ENCODE measurements around the gene POLR2J. TPM values are rescaled to one million over a fixed set of nuclear protein-coding genes. Genes with fewer than 3 reads are reported as not detected.

The POLR2J gene
- total and polyA plus RNA-seq, 8 donors, result 1.2 to 152 (median 8.0) TPM

DNA sequence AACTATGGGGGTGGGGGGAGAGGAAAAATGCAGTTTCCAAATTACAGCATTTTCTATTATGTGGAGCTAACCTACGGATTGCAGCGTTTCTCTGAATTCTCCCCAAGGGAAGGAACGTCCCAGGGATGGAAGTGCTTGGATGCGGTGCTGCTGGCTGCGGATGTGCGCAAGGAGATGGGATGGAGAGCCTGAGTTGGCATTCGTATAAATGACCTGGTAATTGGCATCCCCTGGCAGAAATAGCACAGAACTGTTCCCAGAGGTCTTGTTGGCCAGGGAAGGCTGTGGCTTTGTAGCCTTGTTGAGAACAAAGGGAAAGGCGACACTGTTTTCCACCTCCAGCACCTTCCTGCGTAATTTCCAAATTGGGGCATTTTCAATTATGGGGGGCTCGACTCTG is 42.6 kb downstream of the POLR2J start:
- Histone ChIP-seq H3K27ac (no peak overlapping the region), H3K36me3 (peaks cover 0 to 29% (median 24%) of the 10 kb centered on the region in 4 donors), H3K4me3 (no peak overlapping the region), H3K9me3 (no peaks in the 10 kb centered on the region), H3K27me3 (no peaks in the 10 kb centered on the region), H3K4me1 (peaks cover 11 to 45% (median 32%) of the 10 kb centered on the region in 4 donors)
- TF ChIP-seq EP300 (IDR thresholded peaks at IDR 0.05) (no peak), POLR2A (IDR thresholded peaks at IDR 0.05) (no peak), POLR2AphosphoS5 (IDR thresholded peaks at IDR 0.05) (no peak)
- TF ChIP-seq, protein P1, sequence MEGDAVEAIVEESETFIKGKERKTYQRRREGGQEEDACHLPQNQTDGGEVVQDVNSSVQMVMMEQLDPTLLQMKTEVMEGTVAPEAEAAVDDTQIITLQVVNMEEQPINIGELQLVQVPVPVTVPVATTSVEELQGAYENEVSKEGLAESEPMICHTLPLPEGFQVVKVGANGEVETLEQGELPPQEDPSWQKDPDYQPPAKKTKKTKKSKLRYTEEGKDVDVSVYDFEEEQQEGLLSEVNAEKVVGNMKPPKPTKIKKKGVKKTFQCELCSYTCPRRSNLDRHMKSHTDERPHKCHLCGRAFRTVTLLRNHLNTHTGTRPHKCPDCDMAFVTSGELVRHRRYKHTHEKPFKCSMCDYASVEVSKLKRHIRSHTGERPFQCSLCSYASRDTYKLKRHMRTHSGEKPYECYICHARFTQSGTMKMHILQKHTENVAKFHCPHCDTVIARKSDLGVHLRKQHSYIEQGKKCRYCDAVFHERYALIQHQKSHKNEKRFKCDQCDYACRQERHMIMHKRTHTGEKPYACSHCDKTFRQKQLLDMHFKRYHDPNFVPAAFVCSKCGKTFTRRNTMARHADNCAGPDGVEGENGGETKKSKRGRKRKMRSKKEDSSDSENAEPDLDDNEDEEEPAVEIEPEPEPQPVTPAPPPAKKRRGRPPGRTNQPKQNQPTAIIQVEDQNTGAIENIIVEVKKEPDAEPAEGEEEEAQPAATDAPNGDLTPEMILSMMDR (IDR thresholded peaks at IDR 0.05), result no peak
- intact Hi-C loops (cut with DNase I; ENCODE audit: low total_unique reads), result no loop called here
- no peak for DNase-seq
- WGBS, 5 donors, result 91 to 95% (median 94%) methylated on average over 10 of the region's 10 CpGs

DNA sequence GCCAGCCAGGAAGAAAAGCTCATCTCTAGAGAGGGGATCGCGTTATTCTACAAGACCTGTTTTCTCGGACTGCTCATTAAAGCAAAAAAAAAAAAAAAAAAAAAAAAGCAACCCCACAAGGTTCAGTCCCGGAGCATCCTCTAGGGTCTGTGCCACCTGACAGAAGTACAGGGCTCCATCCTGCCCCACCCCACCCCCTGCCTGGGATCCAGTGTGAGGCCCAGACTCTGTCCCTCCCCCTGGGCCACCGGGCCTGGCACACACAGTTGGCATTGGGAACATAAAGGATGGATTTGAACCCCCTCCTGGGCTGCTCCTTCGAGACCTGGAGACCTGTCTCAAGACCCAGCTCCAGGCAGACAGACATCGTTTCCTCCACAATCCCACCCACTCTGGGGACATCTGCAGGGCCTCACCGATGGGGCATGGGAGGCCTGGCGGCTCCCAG is 44.7 kb downstream of the POLR2J start:
- intact Hi-C loops (cut with DNase I; ENCODE audit: low total_unique reads), result no loop called here
- Histone ChIP-seq H3K4me3 (peak overlapping the region; percentile 80 to 99 (median 84)), H3K27me3 (no peaks in the 10 kb centered on the region), H3K9me3 (no peaks in the 10 kb centered on the region), H3K27ac (peak overlapping the region in 4 of 5 donors; percentile 55 to 88 (median 84)), H3K36me3 (peaks cover 0 to 18% (median 14%) of the 10 kb centered on the region in 4 donors), H3K4me1 (peaks cover 11 to 47% (median 32%) of the 10 kb centered on the region in 4 donors)
- DNase-seq, result peak in 1 of 2 donors; percentile 35
- no peak for TF ChIP-seq POLR2A (IDR thresholded peaks at IDR 0.05)
- TF ChIP-seq, protein P1 (IDR thresholded peaks at IDR 0.05), result no peak
- TF ChIP-seq EP300 (IDR thresholded peaks at IDR 0.05), result no peak
- TF ChIP-seq POLR2AphosphoS5 (IDR thresholded peaks at IDR 0.05), result no peak
- 29 to 36% (median 33%) methylated on average over 9 of the region's 9 CpGs for WGBS, 5 donors

DNA sequence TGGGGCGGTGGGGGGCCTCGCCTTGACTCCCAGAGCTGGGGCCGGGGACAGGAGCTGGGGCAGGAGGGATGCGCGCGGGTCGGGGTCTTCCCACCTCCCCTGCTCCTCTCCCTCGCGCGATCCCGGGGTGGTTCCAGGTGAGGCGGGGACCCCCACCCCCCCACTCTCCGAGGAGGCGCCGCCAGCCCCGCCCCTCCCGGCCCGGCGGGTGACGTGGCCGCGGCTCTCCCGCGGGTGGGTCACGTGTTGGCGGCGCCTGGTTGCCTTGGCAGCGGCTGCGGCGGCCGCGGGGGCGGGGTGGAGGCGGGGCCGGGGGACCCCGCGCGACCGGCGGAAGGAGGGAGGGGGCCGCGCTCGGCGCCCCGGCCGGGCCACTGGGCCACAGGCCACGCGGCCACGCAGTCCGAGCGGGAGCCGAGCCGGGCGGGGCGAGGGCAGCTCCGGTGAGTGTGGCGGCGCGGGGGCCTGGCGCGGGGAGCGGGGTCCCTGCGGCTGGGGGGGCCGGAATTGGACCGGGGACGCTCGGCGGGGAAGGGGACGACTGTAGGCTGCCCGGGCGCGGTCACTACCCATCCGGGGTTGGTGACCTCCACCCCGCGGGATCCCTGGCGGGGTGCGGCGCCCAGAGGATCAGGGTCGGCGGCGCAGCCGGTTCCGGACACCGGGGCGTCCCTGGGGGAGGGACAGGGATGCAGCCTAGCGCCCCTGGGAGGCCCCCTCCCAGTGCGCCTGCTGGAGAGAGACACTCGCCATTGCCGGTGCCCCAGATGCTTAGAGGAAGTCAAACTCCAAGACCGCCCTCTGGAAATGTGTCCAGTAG is 45.3 kb downstream of the POLR2J start, which contains the start of gene ORAI2:
ORAI2 (plus strand) TSS at position 357 of the 820 bp plus-strand sequence. CDS start 5,382 bp downstream, outside the sequence.
- 0 to 2% (median 1%) methylated on average over 12 to 90 of the region's 90 CpGs for WGBS, 5 donors
- H3K4me3 ChIP-seq, result peak within 1 kb of the TSS; percentile 80 to 99 (median 84)
- peak; percentile 82 to 93 for DNase-seq
- H3K36me3 ChIP-seq, result peaks cover 0 to 13% (median 9%) of the 10 kb centered on the region in 4 donors
- TF ChIP-seq POLR2AphosphoS5 (IDR thresholded peaks at IDR 0.05) (no peak), POLR2A (IDR thresholded peaks at IDR 0.05) (no peak), EP300 (IDR thresholded peaks at IDR 0.05) (no peak)
- TF ChIP-seq, protein P1 (IDR thresholded peaks at IDR 0.05), result no peak
- H3K4me1 ChIP-seq, result peaks cover 11 to 47% (median 32%) of the 10 kb centered on the region in 4 donors
- no peaks in the 10 kb centered on the region for H3K9me3 ChIP-seq
- H3K27ac ChIP-seq, result peak within 1 kb of the TSS; percentile 73 to 88 (median 84)
- intact Hi-C loops (cut with DNase I; ENCODE audit: low total_unique reads), result no loop called here
- no peaks in the 10 kb centered on the region for H3K27me3 ChIP-seq

DNA sequence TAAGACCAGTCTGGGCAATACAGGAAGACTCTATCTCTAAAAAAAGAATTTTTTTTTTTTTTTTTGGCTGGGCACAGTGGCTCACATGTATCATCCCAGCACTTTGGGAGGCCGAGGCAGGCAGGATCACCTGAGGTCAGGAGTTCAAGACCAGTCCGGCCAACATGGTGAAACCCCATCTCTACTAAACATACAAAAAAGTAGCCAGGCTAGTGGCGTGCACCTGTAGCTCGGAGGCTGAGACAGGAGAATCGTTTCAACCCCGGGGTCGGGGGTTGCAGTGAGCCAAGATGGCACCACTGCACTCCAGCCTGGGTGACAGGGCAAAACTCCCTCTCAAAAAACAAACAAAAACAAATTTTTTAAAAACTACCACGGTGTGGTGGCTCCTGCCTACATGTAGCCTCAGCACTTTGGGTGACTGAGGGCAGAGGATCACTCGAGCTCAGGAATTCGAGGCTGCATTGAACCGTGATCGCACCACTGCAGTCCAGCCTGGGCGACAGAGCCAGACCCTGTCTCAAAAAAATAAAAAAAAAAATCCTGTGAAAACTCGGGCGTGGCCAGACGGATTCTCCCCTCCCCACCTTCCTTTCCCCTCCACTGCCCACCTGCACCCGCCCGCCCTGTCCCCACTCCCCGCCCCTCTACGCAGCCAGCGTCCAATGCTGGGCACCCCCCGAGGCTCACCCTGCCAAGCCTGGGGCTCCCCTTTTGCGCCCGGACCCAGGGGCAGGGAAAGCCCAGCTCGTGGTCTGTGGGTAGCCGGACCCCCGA is 46.1 kb downstream of the POLR2J start:
- 19 to 26% (median 25%) methylated on average over 25 to 27 of the region's 27 CpGs for WGBS, 5 donors
- no peaks in the 10 kb centered on the region for H3K27me3 ChIP-seq
- DNase-seq, result no peak
- H3K9me3 ChIP-seq, result no peaks in the 10 kb centered on the region
- TF ChIP-seq POLR2A (IDR thresholded peaks at IDR 0.05) (no peak), POLR2AphosphoS5 (IDR thresholded peaks at IDR 0.05) (no peak), EP300 (IDR thresholded peaks at IDR 0.05) (no peak)
- TF ChIP-seq, protein P1 (IDR thresholded peaks at IDR 0.05), result no peak
- H3K36me3 ChIP-seq, result peaks cover 0 to 12% (median 8%) of the 10 kb centered on the region in 4 donors
- intact Hi-C loops (cut with DNase I; ENCODE audit: low total_unique reads), result no loop called here
- H3K4me3 ChIP-seq, result peak overlapping the region; percentile 80 to 99 (median 84)
- peak overlapping the region; percentile 73 to 88 (median 84) for H3K27ac ChIP-seq
- H3K4me1 ChIP-seq, result peaks cover 11 to 49% (median 32%) of the 10 kb centered on the region in 4 donors
